Muscle of leg (tissue), 11 donors: Measurements from ENCODE around the gene HOXA13. TPM values are rescaled to one million over a fixed set of nuclear protein-coding genes. Genes with fewer than 3 reads are reported as not detected.

Experiments
- DNase-seq: peaks from one replicate; pipeline ENCODE4 v3.0.0; 2013
- H3K27ac ChIP-seq: one replicate; pipeline ENCODE4 v1.5.1; 2013; ENCODE audit warnings: mild to moderate bottlenecking, low read length, control low read depth
- H3K27me3 ChIP-seq: one replicate; pipeline ENCODE4 v1.6.1; 2013; ENCODE audit warnings: low read length; ENCODE audit not compliant: control insufficient read depth, insufficient read depth
- H3K36me3 ChIP-seq: one replicate; pipeline ENCODE4 v1.6.1; 2013; ENCODE audit warnings: low read length; ENCODE audit not compliant: control insufficient read depth, insufficient read depth
- H3K4me1 ChIP-seq: one replicate; pipeline ENCODE4 v1.6.1; 2013; ENCODE audit warnings: low read length; ENCODE audit not compliant: control insufficient read depth, insufficient read depth
- H3K4me3 ChIP-seq: one replicate; pipeline ENCODE4 v1.5.1; 2013; ENCODE audit warnings: low read length, control low read depth
- H3K9me3 ChIP-seq: replicated peaks from 2 replicates; pipeline ENCODE4 v1.6.1; 2013; ENCODE audit warnings: low read depth, low read length; ENCODE audit not compliant: control insufficient read depth
- WGBS: methylation state at CpG from one replicate; pipeline ENCODE4 v1.1.5; 2013; ENCODE audit warnings: missing lambda C conversion rate; ENCODE audit not compliant: insufficient coverage; 5-methylcytosine and 5-hydroxymethylcytosine counted together
- polyA plus RNA-seq, 8 donors: library from polyadenylated mRNA; unstranded; fragments of 120-200 nt; gene quantifications; one replicate each; pipeline versions ENCODE4 v1.2.1 to v1.2.3, GENCODE V29; 2013; ENCODE audit warnings: inconsistent platforms in 1 of 8, low replicate concordance in 1 of 8; ENCODE audit not compliant: insufficient read length in 8 of 8, insufficient read depth in 1 of 8
- total RNA-seq: library from RNA; stranded (reverse); fragments of 120-200 nt; gene quantifications from one replicate; pipeline ENCODE4 v1.2.4, GENCODE V29; 2013

Gene HOXA13
- total and polyA plus RNA-seq, 9 donors, result 0.27 to 1.6 (median 0.48) TPM; not detected in 2

DNA sequence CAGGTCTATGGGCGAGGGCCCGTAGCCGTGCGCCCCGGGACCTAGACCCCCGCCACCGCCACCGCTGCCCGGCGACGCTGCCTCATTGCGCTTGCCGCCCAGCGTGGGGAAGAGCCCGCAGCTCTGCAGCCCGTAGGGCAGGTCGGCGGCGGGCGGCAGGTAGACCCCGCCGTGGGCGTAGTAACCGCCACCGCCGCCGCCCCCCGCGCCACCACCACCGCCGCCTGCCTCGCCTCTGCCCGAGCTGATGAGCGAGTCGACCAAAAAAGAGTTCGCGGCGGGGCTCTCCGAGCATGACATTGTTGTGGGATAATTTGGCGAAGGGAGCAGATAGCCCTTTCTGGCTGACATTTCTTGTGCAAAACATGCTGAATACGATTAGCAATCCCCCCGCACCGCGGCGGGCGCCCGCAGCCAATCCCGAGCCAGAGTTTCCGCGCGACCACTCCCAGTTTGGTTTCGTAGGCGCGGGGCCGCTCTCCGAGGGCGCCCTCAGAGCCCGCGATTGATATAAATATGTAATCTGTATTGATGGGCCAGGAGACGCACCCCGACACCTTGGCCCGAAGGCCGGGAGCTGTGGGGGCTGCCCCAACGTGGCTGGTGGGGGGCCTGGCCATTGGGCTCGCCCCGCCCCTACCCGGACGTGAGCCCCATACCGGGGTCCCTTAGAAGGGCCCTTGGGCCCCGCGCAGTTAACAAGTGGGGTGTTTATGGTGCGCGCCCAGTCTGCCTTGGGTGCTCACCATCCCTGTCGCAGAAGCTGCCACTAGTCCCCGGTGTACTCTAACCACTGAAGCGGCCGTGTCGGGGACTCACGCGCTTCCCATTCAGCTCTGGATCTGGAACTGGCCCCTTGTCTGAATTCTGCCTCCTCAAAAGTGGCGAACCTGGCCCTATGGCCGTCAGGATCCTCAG is 25.7 kb downstream of the HOXA13 start, which contains the start of gene HOXA10:
Gene HOXA10, minus strand, starts transcription at position 365 of the 918 bp plus-strand sequence. Its CDS starts 14 bp downstream, at position 351.
- H3K4me3 ChIP-seq, result peak within 1 kb of the TSS; percentile 72
- no peaks in the 10 kb centered on the region for H3K9me3 ChIP-seq
- WGBS, result 4% methylated on average over 77 of the region's 82 CpGs
- H3K36me3 ChIP-seq, result peaks cover 13% of the 10 kb centered on the region
- peak; percentile 93 for DNase-seq
- H3K27me3 ChIP-seq, result peaks cover 64% of the 10 kb centered on the region
- peak within 1 kb of the TSS; percentile 98 for H3K27ac ChIP-seq
- H3K4me1 ChIP-seq, result peaks cover 63% of the 10 kb centered on the region

DNA sequence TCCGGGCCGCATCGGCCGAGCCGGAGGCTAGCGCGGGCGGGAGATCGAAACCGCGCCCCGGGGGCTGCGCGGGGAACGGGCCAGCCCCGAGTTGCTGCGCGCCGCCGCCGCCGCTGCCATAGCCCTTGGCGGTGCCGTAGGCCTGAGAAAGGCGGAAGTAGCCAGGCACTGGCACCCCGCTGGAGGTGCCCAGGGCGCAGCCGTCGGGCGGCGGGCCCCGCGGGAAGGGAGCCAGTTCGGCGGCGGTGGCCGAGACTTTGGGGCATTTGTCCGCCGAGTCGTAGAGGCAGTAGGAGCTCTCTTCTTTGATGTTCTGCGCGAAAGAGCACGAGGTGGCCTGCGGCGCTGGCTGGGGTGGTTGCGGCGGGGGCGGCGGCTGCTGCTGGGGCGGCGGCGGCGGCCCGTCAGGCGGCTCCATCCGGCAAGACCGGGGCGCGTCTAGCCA is 26.4 kb downstream of the HOXA13 start:
- Histone ChIP-seq H3K27ac (peak overlapping the region; percentile 96), H3K4me1 (peaks cover 66% of the 10 kb centered on the region), H3K27me3 (peaks cover 69% of the 10 kb centered on the region), H3K4me3 (peak overlapping the region; percentile 72), H3K9me3 (no peaks in the 10 kb centered on the region), H3K36me3 (peaks cover 15% of the 10 kb centered on the region)
- DNase-seq, result no peak
- under 1% methylated on average over 59 of the region's 59 CpGs for WGBS

- Histone ChIP-seq H3K4me3 (peak overlapping the region; percentile 72), H3K4me1 (peaks cover 66% of the 10 kb centered on the region), H3K9me3 (no peaks in the 10 kb centered on the region), H3K36me3 (peaks cover 15% of the 10 kb centered on the region), H3K27ac (peak overlapping the region; percentile 98), H3K27me3 (peaks cover 74% of the 10 kb centered on the region)
- 1% methylated on average over 57 of the region's 58 CpGs for WGBS
- DNase-seq, result peak; percentile 87
These were observed 26.9 kb downstream of the HOXA13 start for GRCh38 chr7:27172823-27173510.

GRCh38 chr7:27172315-27172774 is 27.5 kb downstream of the HOXA13 start:
- peak overlapping the region; percentile 98 for H3K27ac ChIP-seq
- H3K9me3 ChIP-seq, result no peaks in the 10 kb centered on the region
- 4% methylated on average over 9 of the region's 10 CpGs for WGBS
- peaks cover 76% of the 10 kb centered on the region for H3K27me3 ChIP-seq
- H3K36me3 ChIP-seq, result peaks cover 15% of the 10 kb centered on the region
- DNase-seq, result no peak
- H3K4me3 ChIP-seq, result peak overlapping the region; percentile 72
- H3K4me1 ChIP-seq, result peaks cover 65% of the 10 kb centered on the region

DNA sequence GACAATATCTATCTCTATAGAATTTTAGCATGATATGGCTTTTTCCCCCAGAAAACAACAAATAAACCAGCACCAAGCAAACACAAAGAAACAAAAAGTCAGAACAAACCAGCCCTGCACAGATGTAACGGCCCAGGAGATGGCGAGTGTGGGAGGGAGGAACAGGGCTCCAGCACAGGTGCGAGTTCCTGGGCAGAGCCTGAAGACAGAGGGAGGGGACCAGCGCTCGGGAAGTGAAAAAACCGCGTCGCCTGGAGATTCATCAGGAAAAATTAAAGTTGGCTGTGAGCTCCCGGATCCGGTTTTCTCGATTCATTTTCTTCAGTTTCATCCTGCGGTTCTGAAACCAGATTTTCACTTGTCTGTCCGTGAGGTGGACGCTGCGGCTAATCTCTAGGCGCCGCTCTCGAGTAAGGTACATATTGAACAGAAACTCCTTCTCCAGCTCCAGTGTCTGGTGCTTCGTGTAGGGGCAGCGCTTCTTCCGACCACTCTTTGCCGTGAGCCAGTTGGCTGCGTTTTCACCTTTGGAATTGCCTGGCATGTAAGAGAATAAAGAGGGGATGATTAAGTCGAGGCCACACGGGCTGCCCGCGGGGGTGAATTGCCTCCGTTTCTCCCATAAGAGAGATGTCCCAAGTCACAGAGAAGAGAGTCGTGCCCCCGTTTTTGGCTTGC is 28.1 kb downstream of the HOXA13 start:
- Histone ChIP-seq H3K4me1 (peaks cover 65% of the 10 kb centered on the region), H3K36me3 (peaks cover 15% of the 10 kb centered on the region), H3K9me3 (no peaks in the 10 kb centered on the region), H3K27me3 (peaks cover 76% of the 10 kb centered on the region), H3K4me3 (peak overlapping the region; percentile 72), H3K27ac (peak overlapping the region; percentile 98)
- peak; percentile 70 for DNase-seq
- 4% methylated on average over 25 of the region's 30 CpGs for WGBS

GRCh38 chr7:27171325-27171636 is 28.6 kb downstream of the HOXA13 start:
- H3K27me3 ChIP-seq, result peaks cover 78% of the 10 kb centered on the region
- peak overlapping the region; percentile 98 for H3K27ac ChIP-seq
- peaks cover 66% of the 10 kb centered on the region for H3K4me1 ChIP-seq
- peak overlapping the region; percentile 72 for H3K4me3 ChIP-seq
- peaks cover 15% of the 10 kb centered on the region for H3K36me3 ChIP-seq
- no peaks in the 10 kb centered on the region for H3K9me3 ChIP-seq
- WGBS, result 5% methylated on average over 6 of the region's 8 CpGs
- no peak for DNase-seq

DNA sequence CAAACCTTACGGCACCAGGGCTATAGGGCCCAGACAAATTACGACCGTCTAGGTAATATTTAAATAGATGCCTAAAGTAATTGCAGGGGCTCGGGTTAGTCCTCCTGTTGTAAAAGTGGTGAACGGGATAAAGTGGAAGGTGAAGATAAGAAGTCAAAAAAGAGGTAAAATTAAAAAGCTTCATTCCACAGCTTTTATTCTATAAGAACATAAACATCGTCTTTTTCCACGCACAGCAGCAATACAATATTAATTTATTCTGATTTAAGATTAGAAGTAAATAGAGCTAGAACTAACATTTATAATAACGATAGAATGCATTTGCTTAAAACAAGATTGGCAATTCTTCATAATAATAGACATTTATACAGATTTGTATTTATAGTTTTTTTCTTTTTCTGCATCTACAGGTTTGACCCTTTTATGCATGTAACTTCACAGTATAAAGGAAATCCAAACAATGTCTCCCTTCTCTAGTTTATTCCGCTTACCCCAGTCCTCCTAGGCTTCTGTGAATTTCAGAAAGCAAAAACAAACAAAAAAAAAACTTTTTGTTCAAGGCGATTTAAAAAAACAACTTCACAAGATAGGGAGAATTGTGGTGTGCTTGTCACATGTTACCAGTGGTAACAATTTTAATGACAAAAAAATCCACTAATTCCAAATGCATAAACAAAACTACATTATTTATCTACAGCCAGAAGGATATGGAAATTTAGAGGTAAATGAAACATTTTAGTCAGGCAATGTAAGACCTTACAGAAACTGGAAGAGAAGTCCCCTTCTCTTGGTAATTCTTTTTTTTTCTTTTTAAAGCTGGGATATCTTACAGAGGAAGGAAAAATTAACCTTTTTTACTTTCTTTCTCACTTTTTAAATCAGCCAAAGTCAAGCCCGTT is 29.2 kb downstream of the HOXA13 start:
- no peak for DNase-seq
- Histone ChIP-seq H3K4me1 (peaks cover 66% of the 10 kb centered on the region), H3K27me3 (peaks cover 78% of the 10 kb centered on the region), H3K27ac (peak overlapping the region; percentile 98), H3K36me3 (peaks cover 15% of the 10 kb centered on the region), H3K9me3 (no peaks in the 10 kb centered on the region), H3K4me3 (peak overlapping the region; percentile 72)
- WGBS, result no CpG with 5 or more reads among the region's 11 CpGs

- H3K27me3 ChIP-seq, result peaks cover 73% of the 10 kb centered on the region
- no peaks in the 10 kb centered on the region for H3K9me3 ChIP-seq
- H3K4me1 ChIP-seq, result peaks cover 60% of the 10 kb centered on the region
- H3K27ac ChIP-seq, result peak overlapping the region; percentile 98
- H3K36me3 ChIP-seq, result peaks cover 15% of the 10 kb centered on the region
- under 1% methylated on average over 24 of the region's 46 CpGs for WGBS
- peak; percentile 71 for DNase-seq
- peak overlapping the region; percentile 72 for H3K4me3 ChIP-seq
These were observed 30.0 kb downstream of the HOXA13 start for GRCh38 chr7:27169658-27170425.
